SKM-1 treated with dmso at 0.1 percent for 144 hours (cell line): ENCODE results near the gene P2RX1.

Source experiments
- DNase-seq: peaks from one replicate; lab custom pipeline; 2025; ENCODE audit not compliant: unreplicated experiment; lab: John Stamatoyannopoulos, UW

The P2RX1 gene

GRCh38 chr17:3889325-3890012 is 26.8 kb downstream of the P2RX1 start:
- DNase-seq = no peak

DNA sequence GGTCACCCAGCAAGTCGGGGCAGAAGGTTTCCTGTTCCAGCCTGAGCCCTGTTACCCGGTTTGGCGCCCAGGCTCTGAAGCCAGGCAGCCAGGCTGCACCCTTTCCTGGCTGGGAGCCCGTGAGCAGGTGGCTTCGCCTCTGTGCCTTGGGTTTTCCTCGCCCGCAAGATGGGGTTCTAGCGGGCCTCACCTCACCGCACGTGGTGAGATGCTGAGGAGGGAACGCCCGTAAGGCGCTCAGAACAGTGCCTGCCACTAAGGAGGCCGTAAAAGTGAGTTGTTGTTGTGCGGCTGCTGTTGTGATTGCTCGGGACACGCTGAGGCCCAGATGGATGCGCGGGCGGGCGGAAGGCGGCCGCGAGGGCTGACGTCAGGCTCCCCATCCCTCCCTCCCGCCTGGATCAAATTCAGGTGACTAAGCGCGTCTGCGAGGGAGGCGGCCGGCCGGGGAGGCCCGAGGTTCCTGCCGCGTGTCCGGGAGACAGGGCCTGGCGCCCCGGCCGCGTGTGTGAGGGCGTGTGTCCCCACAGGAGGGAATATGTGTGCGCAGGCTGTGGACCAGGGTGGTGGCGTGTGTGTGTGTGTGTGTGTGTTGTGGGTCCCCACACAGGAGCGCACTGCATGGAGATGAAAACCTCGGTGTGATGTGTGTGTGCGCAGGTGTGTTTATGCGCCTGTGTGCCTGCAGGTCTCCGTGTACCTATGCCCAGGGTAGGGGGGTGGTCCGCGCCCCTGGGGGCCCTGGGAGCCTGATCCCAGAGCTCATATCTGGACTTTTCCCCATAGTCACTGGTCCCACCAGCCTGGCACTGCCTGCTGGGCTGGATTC is 27.7 kb downstream of the P2RX1 start:
- no peak for DNase-seq

- DNase-seq = no peak
These were observed 28.5 kb downstream of the P2RX1 start for GRCh38 chr17:3887804-3888203.

GRCh38 chr17:3887394-3887793 is 28.9 kb downstream of the P2RX1 start:
- DNase-seq = no peak

- DNase-seq = peak; percentile 51
These were observed 29.5 kb downstream of the P2RX1 start for GRCh38 chr17:3886776-3887175.

DNA sequence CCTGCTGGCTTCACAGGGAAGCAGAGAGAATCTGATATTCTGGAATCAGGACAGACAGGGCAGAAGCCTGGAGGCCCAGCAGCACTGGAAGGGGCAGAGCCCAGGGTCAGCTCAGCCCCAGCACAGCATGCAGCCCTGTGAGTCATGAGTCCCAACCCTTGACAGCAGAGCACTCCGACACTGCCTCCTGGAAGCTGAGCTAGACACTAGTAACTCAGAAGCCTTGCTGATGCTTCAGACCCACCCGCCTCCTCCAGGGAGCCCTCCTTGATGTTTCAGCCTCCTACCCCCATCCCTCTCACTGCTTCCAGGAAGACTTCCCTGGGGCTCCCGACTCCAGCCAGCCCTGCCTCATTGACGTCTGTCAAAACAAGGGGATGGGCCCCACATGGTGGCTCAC is 30.3 kb downstream of the P2RX1 start:
- no peak for DNase-seq

- DNase-seq = no peak
These were observed 31.0 kb downstream of the P2RX1 start for GRCh38 chr17:3885271-3885670.

GRCh38 chr17:3884188-3884587 is 32.1 kb downstream of the P2RX1 start:
- no peak for DNase-seq

- no peak for DNase-seq
These were observed 34.0 kb downstream of the P2RX1 start for GRCh38 chr17:3882276-3882675.

DNA sequence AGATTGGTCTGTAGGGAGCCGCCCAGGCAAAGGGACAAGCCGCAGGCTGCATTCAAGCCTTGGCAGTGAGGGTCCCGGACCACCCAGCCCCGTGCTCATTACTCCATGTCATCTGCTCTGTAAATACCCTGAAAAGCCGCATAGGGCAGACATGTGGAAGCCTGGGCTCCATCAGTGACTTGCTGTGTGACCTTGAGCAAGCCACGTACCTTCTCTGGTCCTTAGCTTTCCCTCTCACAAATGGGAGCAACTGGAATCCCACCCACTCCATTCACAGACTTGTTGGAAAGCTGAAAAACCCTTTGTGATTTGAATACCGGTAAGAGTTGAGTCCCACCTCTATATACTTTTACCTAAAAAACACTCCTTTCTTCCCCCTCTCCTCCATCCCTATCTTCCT is 35.3 kb downstream of the P2RX1 start:
- DNase-seq = no peak

GRCh38 chr17:3879591-3880417 is 36.5 kb downstream of the P2RX1 start:
- no peak for DNase-seq

DNA sequence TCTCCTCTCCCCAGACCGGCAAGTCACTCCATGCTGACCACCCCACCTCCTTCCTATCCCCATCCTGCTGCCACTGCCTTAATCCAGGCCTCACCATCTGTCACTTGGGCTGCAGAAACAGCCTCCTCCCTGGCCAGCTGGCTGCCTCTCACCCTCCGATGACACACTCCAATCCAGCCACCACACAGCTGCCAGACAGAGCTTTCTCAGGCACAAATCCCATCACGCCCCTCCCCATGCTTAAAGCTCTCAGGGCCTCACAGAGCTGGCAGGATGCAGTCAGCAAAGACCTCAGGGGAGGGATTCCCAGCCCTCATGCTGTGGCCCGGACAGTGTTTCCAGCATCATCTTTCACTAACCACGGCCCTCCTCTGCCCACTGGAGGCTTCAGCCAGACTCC is 37.1 kb downstream of the P2RX1 start:
- DNase-seq = no peak

DNA sequence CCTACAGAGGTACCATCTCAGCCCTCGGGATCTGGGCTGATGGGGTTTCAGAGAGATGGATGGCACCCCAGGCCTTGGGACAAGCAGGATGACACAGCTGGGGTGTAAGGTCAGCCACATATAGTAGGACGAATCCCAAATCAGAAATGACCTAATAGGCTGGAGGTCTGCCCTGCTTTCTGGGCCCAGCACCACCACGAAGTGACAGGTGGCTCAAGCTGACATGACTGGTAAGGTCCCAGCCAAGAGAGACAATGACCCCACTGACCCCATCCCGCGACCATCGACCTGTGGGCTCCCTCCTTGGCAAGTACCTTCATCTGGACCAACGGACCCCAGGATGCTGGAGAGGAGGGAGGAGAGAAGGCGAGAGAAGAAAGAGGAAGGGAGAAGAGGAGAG is 39.0 kb downstream of the P2RX1 start:
- no peak for DNase-seq

- DNase-seq = no peak
These were observed 40.9 kb downstream of the P2RX1 start for GRCh38 chr17:3875317-3875716.

GRCh38 chr17:3873862-3874261 is 42.4 kb downstream of the P2RX1 start:
- DNase-seq = no peak

- no peak for DNase-seq
These were observed 45.4 kb downstream of the P2RX1 start for GRCh38 chr17:3870871-3871306.

- DNase-seq = no peak
These were observed 48.7 kb downstream of the P2RX1 start for GRCh38 chr17:3867606-3868005.

GRCh38 chr17:3867106-3867505 is 49.2 kb downstream of the P2RX1 start:
- no peak for DNase-seq

GRCh38 chr17:3866276-3866675 is 50.0 kb downstream of the P2RX1 start:
- no peak for DNase-seq

DNA sequence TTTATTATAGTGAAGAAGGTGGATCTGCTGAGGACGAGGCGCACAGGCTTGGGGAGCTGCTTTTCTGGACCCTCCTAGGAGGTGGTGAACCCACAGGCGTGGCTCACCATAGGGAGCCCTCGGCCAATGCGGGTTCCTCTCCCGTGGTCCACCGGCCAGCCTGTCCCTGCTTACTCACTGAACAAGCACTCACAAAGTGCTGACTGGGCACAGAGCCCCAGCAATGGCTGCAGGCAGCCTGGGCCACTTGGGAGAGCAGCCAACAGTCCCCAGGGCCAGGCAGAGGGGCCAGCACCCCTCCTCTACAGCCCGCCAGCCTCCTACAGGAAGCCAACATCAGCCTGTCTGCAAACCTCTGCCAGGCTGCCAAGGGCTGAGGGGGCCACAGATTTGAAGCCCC is 51.1 kb downstream of the P2RX1 start:
- DNase-seq = no peak

GRCh38 chr17:3864534-3864933 is 51.7 kb downstream of the P2RX1 start:
- no peak for DNase-seq
